GM23338 (cell line): ENCODE results near the gene GAN.

ENCODE experiments used
- CREB1 ChIP-seq: fragments of 250-450 bp; sonication (Bioruptor Pico); IDR thresholded peaks from 2 replicates; pipeline ENCODE4 v1.5.0; 2020; ENCODE audit warnings: low read depth, mild to moderate bottlenecking, moderate library complexity
- CTCF ChIP-seq, 2 experiments: fragments of 200-600 bp in 1 of 2; sonication (generic) in 1 of 2; conservative IDR thresholded peaks; 2 replicates each; pipeline versions ENCODE4 v1.5.1 to v1.6.1; 2016 to 2017; ENCODE audit warnings: antibody characterized with exemption in 2 of 2, low read depth in 2 of 2, mild to moderate bottlenecking in 2 of 2, moderate library complexity in 1 of 2
- ETS1 ChIP-seq: IDR thresholded peaks from 2 replicates; pipeline ENCODE4 v1.6.1; 2016; ENCODE audit warnings: antibody characterized with exemption
- EZH2 ChIP-seq: fragments of 200-600 bp; sonication (generic); IDR thresholded peaks from one replicate; pipeline ENCODE4 v1.8.0; 2017; ENCODE audit warnings: antibody characterized with exemption, mild to moderate bottlenecking, low read depth; ENCODE audit not compliant: unreplicated experiment
- EZH2phosphoT487 ChIP-seq: fragments of 200-600 bp; sonication (generic); IDR thresholded peaks from one replicate; pipeline ENCODE4 v1.8.1; 2018; ENCODE audit warnings: antibody characterized with exemption; ENCODE audit not compliant: unreplicated experiment
- JUNB ChIP-seq: IDR thresholded peaks from one replicate; pipeline ENCODE4 v1.6.1; 2016; ENCODE audit warnings: antibody characterized with exemption; ENCODE audit not compliant: unreplicated experiment
- NANOG ChIP-seq: IDR thresholded peaks from 2 replicates; pipeline ENCODE4 v1.6.1; 2016; ENCODE audit warnings: antibody characterized with exemption, borderline replicate concordance
- POLR2AphosphoS5 ChIP-seq: IDR thresholded peaks from 2 replicates; pipeline ENCODE4 v1.6.1; 2016; ENCODE audit warnings: antibody characterized with exemption, low read depth
- REST ChIP-seq: IDR thresholded peaks from one replicate; pipeline ENCODE4 v1.6.1; 2018; ENCODE audit warnings: antibody characterized with exemption; ENCODE audit not compliant: unreplicated experiment
- ZNF114 ChIP-seq: fragments of 250-450 bp; sonication (Bioruptor Pico); IDR thresholded peaks from 2 replicates; pipeline ENCODE4 v1.5.0; 2020; ENCODE audit warnings: mild to moderate bottlenecking, moderate library complexity
- ZNF331 ChIP-seq: fragments of 250-450 bp; sonication (Bioruptor Pico); IDR thresholded peaks from 2 replicates; pipeline ENCODE4 v1.5.0; 2020; ENCODE audit warnings: low read depth, mild to moderate bottlenecking, moderate library complexity

DNA sequence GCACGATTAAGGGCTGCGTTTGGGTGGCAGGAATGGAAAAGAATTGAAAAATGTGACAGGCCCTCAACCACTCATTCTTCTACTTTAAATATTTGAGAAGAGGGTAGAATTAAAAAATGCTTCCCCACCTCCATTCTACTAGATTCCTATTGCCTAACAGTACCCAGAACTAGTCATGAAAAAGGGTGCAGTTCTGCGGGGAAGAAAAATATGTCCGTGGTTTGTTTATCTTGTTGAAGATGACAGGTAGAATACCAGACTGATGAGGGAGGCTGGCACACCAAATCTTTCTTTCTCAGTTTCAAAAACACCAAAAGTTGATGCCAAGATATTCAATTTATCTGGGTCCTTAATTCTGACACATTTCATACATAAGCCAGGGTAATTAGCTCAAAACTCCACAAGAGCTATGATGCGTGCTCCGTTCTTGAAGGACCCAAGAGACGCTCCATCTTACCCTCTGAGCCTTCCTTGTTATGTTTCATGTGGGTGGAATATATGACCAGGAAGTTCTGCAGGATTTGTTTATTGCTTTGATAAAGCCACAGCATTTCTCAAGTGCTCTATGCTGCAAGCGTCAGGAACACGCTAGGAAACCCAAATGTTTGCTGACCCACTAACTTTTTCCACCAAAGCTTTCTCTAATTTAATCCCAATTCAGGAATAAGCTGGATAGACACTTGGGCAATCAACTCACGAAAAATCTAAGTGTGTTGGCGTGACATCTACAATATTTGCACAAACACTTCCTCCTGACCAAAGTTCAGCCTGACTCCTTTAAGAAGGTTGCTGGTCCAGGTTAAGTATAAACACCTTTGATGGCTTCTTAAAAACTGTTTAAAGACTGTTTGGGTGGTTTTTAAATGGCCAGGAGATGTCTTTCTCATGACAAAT lies 20.6 kb upstream of the GAN start:
- TF ChIP-seq CTCF (conservative IDR thresholded peaks at IDR 0.05; ENCODE audit: low read depth in 2 of 2) (no peak), EZH2 (no peak), REST (no peak), EZH2phosphoT487 (no peak), POLR2AphosphoS5 (no peak), CREB1 (no peak), ZNF114 (CRISPR knock-in tag) (no peak), NANOG (no peak), ZNF331 (CRISPR knock-in tag) (no peak), JUNB (no peak), ETS1 (no peak)
